GM18951 (cell line): ENCODE data around the gene CTRB2.
"Not testable (repeated sequence)": the region's sequence is repeated elsewhere in the genome, so short reads cannot be mapped to it uniquely, and the experiment has no call there.

Experiments used
- POLR2A ChIP-seq: IDR thresholded peaks from 4 replicates; pipeline ENCODE4 v1.6.1; 2011; ENCODE audit warnings: mild to moderate bottlenecking; ENCODE audit not compliant: insufficient read length, insufficient read depth; ENCODE audit errors: extremely low read depth
- in situ Hi-C: fragments of 300-500 bp; cut with MboI; formaldehyde crosslinking; loops from one replicate; pipeline ENCODE4 v1.12.0; 2022; ENCODE audit warnings: low sequenced_read_pairs, mixed read lengths, inconsistent platforms; ENCODE audit not compliant: unreplicated experiment

The CTRB2 gene

GRCh38 chr16:75226550-75227360 lies 19.8 kb upstream of the CTRB2 start:
- TF ChIP-seq POLR2A, result no peak
- in situ Hi-C loops, result no loop called here

DNA sequence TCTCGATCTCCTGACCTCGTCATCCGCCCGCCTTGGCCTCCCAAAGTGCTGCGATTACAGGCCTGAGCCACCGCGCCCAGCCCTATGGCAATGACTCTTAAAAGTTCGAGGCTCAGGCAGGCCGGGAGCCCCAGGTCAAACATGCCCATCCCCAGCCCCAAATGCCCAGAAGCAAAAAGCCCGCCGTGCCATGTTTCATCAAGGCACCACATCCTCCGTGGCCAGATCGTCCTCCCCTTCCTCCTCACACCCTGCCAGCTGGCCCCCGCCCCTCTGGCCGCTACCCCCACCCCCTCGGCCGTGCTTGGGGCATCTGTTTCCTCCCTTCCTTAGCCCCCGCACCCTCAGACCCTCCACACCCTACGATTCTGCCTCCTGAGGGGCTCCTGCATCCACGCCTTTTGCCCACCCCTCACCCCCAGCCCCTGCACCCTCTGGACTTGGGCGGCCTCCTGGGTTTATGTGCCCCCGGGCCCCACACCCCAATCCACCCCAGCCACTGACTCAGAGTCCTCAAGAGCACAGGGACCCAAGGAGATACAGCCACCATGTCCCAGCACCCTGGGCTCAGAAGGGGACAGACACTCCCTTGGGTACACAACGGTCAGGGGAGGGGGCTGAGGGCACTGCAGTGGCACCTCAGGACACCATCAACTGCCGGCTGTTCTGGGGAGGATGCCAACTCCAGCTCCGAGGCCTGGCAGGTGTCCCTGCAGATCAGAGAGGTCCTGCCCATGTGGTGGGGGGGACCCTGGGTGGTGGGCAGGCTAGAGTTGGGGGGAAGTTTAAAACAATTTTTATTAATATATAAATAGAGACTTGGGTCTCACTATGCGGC lies 18.9 kb upstream of the CTRB2 start:
- in situ Hi-C loops, result no loop called here
- TF ChIP-seq POLR2A, result no peak

GRCh38 chr16:75225092-75225491 lies 18.1 kb upstream of the CTRB2 start:
- no peak for TF ChIP-seq POLR2A
- in situ Hi-C loops, result no loop called here

DNA sequence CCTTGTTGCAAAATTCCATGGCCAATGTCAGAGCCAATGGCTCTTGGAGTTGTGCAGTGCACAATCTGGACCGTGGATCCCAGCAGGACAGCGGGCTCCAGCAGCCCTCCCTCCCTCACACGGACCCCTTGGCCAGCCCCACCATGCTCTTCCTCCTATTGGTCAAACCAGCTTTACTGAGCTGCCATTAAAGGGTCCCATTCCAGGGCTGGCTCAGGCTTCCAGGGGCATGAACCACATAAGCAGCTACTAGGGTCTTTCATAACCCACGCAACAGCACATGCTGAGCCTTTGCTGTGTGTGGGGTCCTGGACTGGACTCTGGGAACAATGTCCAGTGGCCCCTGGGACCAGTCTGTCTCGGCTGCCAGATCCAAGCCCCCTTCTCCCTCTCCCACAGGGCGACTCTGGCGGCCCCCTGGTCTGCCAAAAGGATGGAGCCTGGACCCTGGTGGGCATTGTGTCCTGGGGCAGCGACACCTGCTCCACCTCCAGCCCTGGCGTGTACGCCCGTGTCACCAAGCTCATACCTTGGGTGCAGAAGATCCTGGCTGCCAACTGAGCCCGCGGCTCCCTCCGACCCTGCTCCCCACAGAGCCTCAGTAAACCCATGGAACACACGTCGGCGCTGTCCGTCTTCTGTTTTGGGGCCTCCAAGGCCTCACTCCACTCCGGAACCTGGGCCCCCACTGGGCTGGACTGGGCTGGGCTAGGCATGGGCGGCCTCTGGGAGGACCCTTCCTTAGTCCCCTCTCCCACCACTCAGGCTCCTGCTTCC lies 17.5 kb upstream of the CTRB2 start:
- in situ Hi-C loops, result no loop called here
- no peak for TF ChIP-seq POLR2A

- in situ Hi-C loops, result not testable (repeated sequence)
Observed at GRCh38 chr16:75223129-75223528, 16.2 kb upstream of the CTRB2 start.

DNA sequence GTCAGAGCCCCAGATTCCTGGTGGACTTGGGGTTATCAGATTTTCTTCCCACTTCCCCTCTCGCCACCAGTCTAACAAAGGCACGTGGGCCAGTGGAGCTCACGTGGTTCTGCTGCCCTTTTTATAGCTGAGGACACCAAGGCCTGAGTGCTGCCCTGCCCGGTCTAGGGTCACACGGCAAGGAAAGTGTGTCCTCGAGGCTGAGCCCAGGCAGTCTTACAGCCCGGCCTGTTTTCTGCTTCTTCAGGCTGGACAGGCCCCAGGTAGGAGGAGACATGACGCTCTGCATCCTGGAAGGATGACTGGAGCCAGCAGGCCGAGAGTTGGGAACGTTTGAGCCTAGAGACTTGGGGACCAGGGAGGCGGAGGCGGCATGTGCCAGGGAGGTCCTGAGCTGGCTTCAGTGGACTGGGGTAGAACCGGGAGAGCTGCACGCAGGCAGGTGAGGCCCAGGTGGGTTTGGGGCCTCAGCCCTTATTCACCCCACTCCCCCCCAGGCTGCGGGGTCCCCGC lies 15.4 kb upstream of the CTRB2 start:
- TF ChIP-seq POLR2A, result no peak
- in situ Hi-C loops, result no loop called here

- in situ Hi-C loops, result no loop called here
- no peak for TF ChIP-seq POLR2A
Observed at GRCh38 chr16:75219838-75220237, 12.9 kb upstream of the CTRB2 start.

DNA sequence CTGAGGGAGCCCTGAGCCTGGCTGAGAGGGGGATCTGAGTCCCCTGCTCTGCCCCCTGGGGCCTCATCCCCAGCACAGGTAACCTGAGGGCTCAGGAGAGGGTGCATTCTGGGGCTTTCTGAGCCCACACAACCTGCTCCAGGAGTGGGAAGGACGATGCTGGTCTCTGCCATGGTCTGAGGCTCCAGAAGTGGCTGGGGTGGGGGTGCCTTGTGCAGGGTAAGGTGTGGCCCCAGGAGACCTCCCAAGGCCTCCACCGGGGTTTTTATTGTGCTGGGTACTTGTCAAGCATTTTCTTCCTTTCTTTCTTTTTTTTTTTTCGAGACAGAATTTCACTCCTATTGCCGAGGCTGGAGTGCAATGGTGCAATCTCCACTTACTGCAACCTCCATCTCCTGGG lies 12.1 kb upstream of the CTRB2 start:
- in situ Hi-C loops, result no loop called here
- TF ChIP-seq POLR2A, result no peak

GRCh38 chr16:75218256-75219076 lies 11.5 kb upstream of the CTRB2 start, which contains the start of gene CTRB1:
Gene CTRB1, plus strand, starts transcription at chr16:75218988. Its CDS starts 20 bp downstream, at chr16:75219008.
- TF ChIP-seq POLR2A, result no peak
- in situ Hi-C loops, result no loop called here

GRCh38 chr16:75217389-75217851 lies 10.5 kb upstream of the CTRB2 start:
- no peak for TF ChIP-seq POLR2A
- in situ Hi-C loops, result no loop called here

DNA sequence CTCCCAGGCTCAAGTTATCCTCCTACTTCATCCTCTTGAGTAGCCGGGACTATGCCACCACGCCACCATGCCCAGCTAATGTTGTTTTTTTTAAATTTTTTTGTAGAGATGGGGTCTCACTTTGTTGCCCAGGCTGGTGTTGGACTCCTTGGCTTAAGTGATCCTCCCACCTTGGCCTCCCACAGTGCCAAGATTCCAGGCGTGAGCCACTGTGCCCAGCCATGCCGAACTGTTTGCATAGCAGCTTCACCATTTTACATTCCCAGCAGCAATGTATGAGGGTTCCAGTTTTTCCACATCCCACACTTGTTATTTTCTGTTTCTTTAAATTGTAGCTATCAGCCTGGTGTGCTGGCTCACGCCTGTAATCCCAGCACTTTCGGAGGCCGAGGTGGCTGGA lies 9.6 kb upstream of the CTRB2 start:
- in situ Hi-C loops, result no loop called here

GRCh38 chr16:75216127-75216526 lies 9.2 kb upstream of the CTRB2 start:
- no peak for TF ChIP-seq POLR2A

More for the DNA sequence above, 9.6 kb upstream of the CTRB2 start:
- TF ChIP-seq POLR2A, result no peak

GRCh38 chr16:75211286-75211685 lies 4.3 kb upstream of the CTRB2 start:
- in situ Hi-C loops, result not testable (repeated sequence)

More at GRCh38 chr16:75216127-75216526, 9.2 kb upstream of the CTRB2 start:
- in situ Hi-C loops, result no loop called here
